ENCODE measurements around the gene BRME1.
A peak's percentile ranks its signal among the peaks of the same experiment; 100 is the strongest.

BRME1 gene

GRCh38 chr19:13917888-13918406, 12.0 kb upstream of the BRME1 start:
- DNase-seq (ENCODE audit: low read depth in 2 of 2): no peak
- no peak overlapping the region for H3K4me3 ChIP-seq (replicated peaks in 1 of 2; ENCODE audit: low read depth in 2 of 2, low read length in 2 of 2)
- TF ChIP-seq CTCF (IDR thresholded peaks at IDR 0.05; ENCODE audit: low read depth, low read length): no peak

GRCh38 chr19:13914777-13915176, 8.9 kb upstream of the BRME1 start:
- DNase-seq (ENCODE audit: low read depth in 2 of 2): no peak
- TF ChIP-seq CTCF (IDR thresholded peaks at IDR 0.05; ENCODE audit: low read depth, low read length): no peak

GRCh38 chr19:13913352-13913751, 7.4 kb upstream of the BRME1 start:
- no peak for TF ChIP-seq CTCF (IDR thresholded peaks at IDR 0.05; ENCODE audit: low read depth, low read length)
- no peak for DNase-seq (ENCODE audit: low read depth in 2 of 2)

More at GRCh38 chr19:13914777-13915176, 8.9 kb upstream of the BRME1 start:
- H3K4me3 ChIP-seq (replicated peaks in 1 of 2; ENCODE audit: low read depth in 2 of 2, low read length in 2 of 2): no peak overlapping the region

GRCh38 chr19:13909430-13909829, 3.5 kb upstream of the BRME1 start:
- no peak for DNase-seq (ENCODE audit: low read depth in 2 of 2)
- no peak for TF ChIP-seq CTCF (IDR thresholded peaks at IDR 0.05; ENCODE audit: low read depth, low read length)
- H3K4me3 ChIP-seq (replicated peaks in 1 of 2; ENCODE audit: low read depth in 2 of 2, low read length in 2 of 2): no peak overlapping the region

More at GRCh38 chr19:13913352-13913751, 7.4 kb upstream of the BRME1 start:
- H3K4me3 ChIP-seq (replicated peaks in 1 of 2; ENCODE audit: low read depth in 2 of 2, low read length in 2 of 2): no peak overlapping the region

- DNase-seq (ENCODE audit: low read depth in 2 of 2): no peak
- no peak overlapping the region for H3K4me3 ChIP-seq (replicated peaks in 1 of 2; ENCODE audit: low read depth in 2 of 2, low read length in 2 of 2)
- TF ChIP-seq CTCF (IDR thresholded peaks at IDR 0.05; ENCODE audit: low read depth, low read length): no peak
These were observed 2.8 kb upstream of the BRME1 start for GRCh38 chr19:13908674-13909073.

GRCh38 chr19:13906910-13907309, 993 bp upstream of the BRME1 start:
- no peak for TF ChIP-seq CTCF (IDR thresholded peaks at IDR 0.05; ENCODE audit: low read depth, low read length)
- H3K4me3 ChIP-seq (replicated peaks in 1 of 2; ENCODE audit: low read depth in 2 of 2, low read length in 2 of 2): peak overlapping the region; percentile 83 to 92
- no peak for DNase-seq (ENCODE audit: low read depth in 2 of 2)

- DNase-seq (ENCODE audit: low read depth in 2 of 2): peak in 1 of 2 donors; percentile 9
- H3K4me3 ChIP-seq (replicated peaks in 1 of 2; ENCODE audit: low read depth in 2 of 2, low read length in 2 of 2): peak overlapping the region; percentile 83 to 92
- TF ChIP-seq CTCF (IDR thresholded peaks at IDR 0.05; ENCODE audit: low read depth, low read length): no peak
These were observed 596 bp upstream of the BRME1 start for GRCh38 chr19:13906521-13906904.

Data from cardiac fibroblast (primary cell).